Lower lobe of right lung (tissue), 2 donors: ENCODE measurements around the gene KRT86. TPM values are rescaled to one million over a fixed set of nuclear protein-coding genes. Genes with fewer than 3 reads are reported as not detected.
"Not testable (repeated sequence)": the region's sequence is repeated elsewhere in the genome, so short reads cannot be mapped to it uniquely, and the experiment has no call there.

Experiments
- ATAC-seq, 2 donors: fragments of 200-7000 bp; cut with Tn5 transposase; one replicate each; pipeline ENCODE4 v1.9.1; 2020 to 2022; ENCODE audit warnings: mild to moderate bottlenecking in 2 of 2, moderate library complexity in 2 of 2
- DNase-seq: peaks from one replicate; pipeline ENCODE4 v3.0.0-alpha.2; 2020
- H3K27ac ChIP-seq: fragments of 200-600 bp; one replicate; pipeline ENCODE4 v1.8.0; 2022
- H3K27me3 ChIP-seq: fragments of 200-600 bp; one replicate; pipeline ENCODE4 v1.8.0; 2022; ENCODE audit warnings: low read depth
- H3K36me3 ChIP-seq: fragments of 200-600 bp; one replicate; pipeline ENCODE4 v1.8.0; 2022; ENCODE audit warnings: mild to moderate bottlenecking
- H3K4me1 ChIP-seq: fragments of 200-600 bp; one replicate; pipeline ENCODE4 v1.8.0; 2022
- H3K4me3 ChIP-seq: fragments of 200-600 bp; one replicate; pipeline ENCODE4 v1.8.0; 2022; ENCODE audit warnings: mild to moderate bottlenecking
- H3K9me3 ChIP-seq: fragments of 200-600 bp; one replicate; pipeline ENCODE4 v1.8.0; 2022
- CTCF ChIP-seq: fragments of 200-600 bp; IDR thresholded peaks from one replicate; pipeline ENCODE4 v1.8.0; 2022; ENCODE audit warnings: antibody characterized with exemption, mild to moderate bottlenecking
- intact Hi-C: fragments of 100-400 bp; cut with DNase I; formaldehyde crosslinking; loops from one replicate; pipeline ENCODE4 v1.11.0; 2022
- total RNA-seq: library from RNA; stranded (reverse); fragmentation: NEBNext Ultra II Directional; extraction: Animal tissue kit (Norgen Biotek cat#: 25700); gene quantifications from one replicate; pipeline ENCODE4 v1.2.1, GENCODE V29; 2021
- donor health status: DM: no; HTN: yes; CAD: no; lungs with severe emphysema.

Gene KRT86
- total RNA-seq, 1 donor from 2014 or later: 0.74 TPM

- H3K4me3 ChIP-seq: no peak overlapping the region
- peak; percentile 25 to 64 for ATAC-seq
- DNase-seq: peak; percentile 79
- peaks cover 34% of the 10 kb centered on the region for H3K4me1 ChIP-seq
- H3K36me3 ChIP-seq: no peaks in the 10 kb centered on the region
- intact Hi-C loops: no loop called here
- H3K27ac ChIP-seq: peak overlapping the region; percentile 69
- peaks cover 21% of the 10 kb centered on the region for H3K27me3 ChIP-seq
- no peaks in the 10 kb centered on the region for H3K9me3 ChIP-seq
- TF ChIP-seq CTCF: no peak
These were observed 25.6 kb upstream of the KRT86 start for GRCh38 chr12:52248541-52249461.

- no peak for ATAC-seq
- TF ChIP-seq CTCF: no peak
- no peak overlapping the region for H3K27ac ChIP-seq
- no peak for DNase-seq
- intact Hi-C loops: no loop called here
- H3K4me1 ChIP-seq: peaks cover 26% of the 10 kb centered on the region
- no peaks in the 10 kb centered on the region for H3K9me3 ChIP-seq
- H3K36me3 ChIP-seq: no peaks in the 10 kb centered on the region
- peaks cover 21% of the 10 kb centered on the region for H3K27me3 ChIP-seq
- no peak overlapping the region for H3K4me3 ChIP-seq
These were observed 24.9 kb upstream of the KRT86 start for GRCh38 chr12:52249511-52250047.

GRCh38 chr12:52250048-52250990, 24.1 kb upstream of the KRT86 start:
- DNase-seq (peak; percentile 43), ATAC-seq (no peak)
- TF ChIP-seq CTCF: no peak
- H3K4me3 ChIP-seq: no peak overlapping the region
- intact Hi-C loops: no loop called here
- peaks cover 22% of the 10 kb centered on the region for H3K27me3 ChIP-seq
- no peaks in the 10 kb centered on the region for H3K36me3 ChIP-seq
- peaks cover 19% of the 10 kb centered on the region for H3K4me1 ChIP-seq
- no peaks in the 10 kb centered on the region for H3K9me3 ChIP-seq
- no peak overlapping the region for H3K27ac ChIP-seq

- ATAC-seq (no peak), DNase-seq (no peak)
- Histone ChIP-seq H3K4me3 (no peak overlapping the region), H3K4me1 (peaks cover 12% of the 10 kb centered on the region), H3K27me3 (peaks cover 33% of the 10 kb centered on the region), H3K36me3 (no peaks in the 10 kb centered on the region), H3K27ac (no peak overlapping the region), H3K9me3 (no peaks in the 10 kb centered on the region)
- no peak for TF ChIP-seq CTCF
- intact Hi-C loops: no loop called here
These were observed 22.9 kb upstream of the KRT86 start for GRCh38 chr12:52251367-52252051.

- H3K4me3 ChIP-seq, H3K36me3 ChIP-seq, H3K4me1 ChIP-seq, H3K27ac ChIP-seq, H3K9me3 ChIP-seq, ATAC-seq, intact Hi-C loops, DNase-seq: not testable (repeated sequence)
- H3K27me3 ChIP-seq: peaks cover 40% of the 10 kb centered on the region
These were observed 22.2 kb upstream of the KRT86 start for GRCh38 chr12:52252175-52252615.
